OCI-M1 (cell line): ENCODE results near the gene SPOPL.
A peak's percentile ranks its signal among the peaks of the same experiment; 100 is the strongest.
"Not testable (repeated sequence)": the region's sequence is repeated elsewhere in the genome, so short reads cannot be mapped to it uniquely, and the experiment has no call there.

Experiments
- DNase-seq: peaks from one replicate; lab custom pipeline; 2025; lab: John Stamatoyannopoulos, UW

Gene SPOPL

DNA sequence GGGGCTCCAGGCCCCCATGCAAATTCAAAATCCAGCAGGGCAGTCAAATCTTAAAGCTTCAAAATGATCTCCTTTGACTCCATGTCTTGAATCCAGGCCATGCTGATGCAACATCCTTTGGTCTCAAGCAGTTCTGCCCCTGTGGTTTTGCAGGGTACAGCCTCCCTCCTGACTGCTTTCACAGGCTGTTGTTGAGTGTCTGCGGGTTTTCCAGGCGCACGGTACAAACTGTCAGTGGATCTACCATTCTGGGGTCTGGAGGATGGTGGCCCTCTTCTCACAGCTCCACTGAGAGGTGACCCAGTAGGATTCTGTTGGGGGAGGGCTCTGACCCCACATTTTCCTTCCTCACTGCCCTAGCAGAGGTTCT is 22.1 kb downstream of the SPOPL start:
- peak; percentile 53 for DNase-seq

DNA sequence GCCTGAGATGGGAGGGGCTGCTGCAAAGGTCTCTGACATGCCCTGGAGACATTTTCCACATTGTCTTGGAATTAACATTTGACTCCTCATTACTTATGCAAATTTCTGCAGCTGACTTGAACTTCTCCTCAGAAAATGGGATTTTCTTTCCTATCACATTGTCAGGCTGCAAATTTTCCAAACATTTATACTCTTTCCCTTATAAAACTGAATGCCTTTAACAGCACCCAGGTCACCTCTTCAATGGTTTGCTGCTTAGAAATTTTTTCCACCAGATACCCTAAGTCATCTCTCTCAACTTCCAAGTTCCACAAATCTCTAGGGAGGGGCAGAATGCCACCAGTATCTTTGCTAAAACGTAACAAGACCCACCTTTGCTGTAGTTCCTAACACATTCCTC is 22.8 kb downstream of the SPOPL start:
- DNase-seq: not testable (repeated sequence)

DNA sequence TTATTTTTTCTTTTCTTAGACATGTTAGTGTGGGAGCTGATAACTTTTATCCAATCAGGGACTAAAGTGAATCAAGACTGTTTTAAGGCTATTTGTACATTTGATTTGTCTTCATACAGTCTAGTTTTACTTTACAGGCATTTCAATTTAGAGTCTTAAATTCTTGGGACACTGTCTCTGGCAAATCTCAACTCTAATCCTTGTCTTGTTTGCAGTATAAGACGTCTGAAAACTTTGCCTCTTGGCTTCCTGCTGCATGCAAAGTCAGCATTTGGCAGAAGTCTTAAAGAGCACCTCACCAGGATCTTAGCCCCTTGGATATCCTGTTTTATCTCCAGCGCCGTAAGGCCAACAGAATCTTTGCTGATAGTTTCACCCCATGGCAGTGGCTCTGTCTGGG is 30.3 kb downstream of the SPOPL start:
- no peak for DNase-seq

- DNase-seq: no peak
These were observed 33.2 kb downstream of the SPOPL start for GRCh38 chr2:138534791-138535190.

- peak; percentile 33 for DNase-seq
These were observed 34.7 kb downstream of the SPOPL start for GRCh38 chr2:138536302-138536701.

GRCh38 chr2:138536740-138537139 is 35.2 kb downstream of the SPOPL start:
- DNase-seq: no peak

DNA sequence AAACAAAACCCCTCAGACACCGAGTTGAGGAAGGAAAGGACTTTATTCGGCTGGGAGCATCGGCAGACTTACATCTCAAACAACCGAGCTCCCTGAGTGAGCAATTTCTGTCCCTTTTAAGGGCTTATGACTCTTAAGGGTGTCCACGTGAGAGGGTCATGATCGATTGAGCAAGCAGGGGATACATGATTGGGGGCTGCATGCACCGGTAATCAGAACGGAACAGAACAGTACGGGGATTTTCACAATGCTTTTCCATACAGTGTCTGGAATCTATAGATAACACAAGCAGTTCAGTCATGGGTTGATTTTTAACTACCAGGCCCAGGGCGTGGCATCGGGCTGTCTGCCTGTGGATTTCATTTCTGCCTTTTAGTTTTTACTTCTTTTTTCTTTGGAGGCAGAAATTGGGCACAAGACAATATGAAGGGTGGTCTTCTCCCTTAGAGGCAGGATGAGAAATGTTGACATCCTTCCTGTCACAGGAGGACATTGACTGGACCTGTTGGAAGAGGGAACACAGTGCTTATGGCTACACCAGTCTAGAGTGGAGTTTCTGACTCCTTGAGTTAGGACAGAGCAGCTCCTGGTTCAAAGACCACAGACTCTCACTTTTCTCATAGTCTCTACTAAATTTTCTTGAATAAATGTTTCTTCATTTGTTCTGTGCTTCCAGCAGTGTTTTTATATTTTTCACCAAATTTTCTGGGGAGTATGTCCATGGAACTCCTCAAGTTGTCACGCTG is 35.8 kb downstream of the SPOPL start:
- DNase-seq: peak; percentile 90

GRCh38 chr2:138544206-138544605 is 42.6 kb downstream of the SPOPL start:
- not testable (repeated sequence) for DNase-seq

DNA sequence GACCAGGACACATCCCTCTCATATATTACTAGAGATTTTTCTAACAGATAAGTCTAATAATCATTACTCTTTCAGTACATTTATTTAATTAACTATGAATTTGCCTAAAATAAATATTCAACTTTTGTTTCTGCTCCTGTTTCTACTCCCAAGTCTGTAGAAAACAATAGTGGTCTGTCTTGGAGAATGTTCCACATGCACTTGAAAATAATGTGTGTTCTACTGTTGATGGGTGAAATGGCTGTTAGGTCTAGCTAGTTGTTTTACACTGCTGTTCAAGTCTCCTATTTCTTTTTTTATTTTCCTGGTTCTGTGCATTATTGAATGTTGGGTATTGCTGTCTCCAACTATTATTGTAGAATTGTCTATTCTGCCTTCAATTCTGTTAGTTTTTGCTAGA is 47.2 kb downstream of the SPOPL start:
- no peak for DNase-seq

- DNase-seq: no peak
These were observed 48.6 kb downstream of the SPOPL start for GRCh38 chr2:138550172-138550571.

- no peak for DNase-seq
These were observed 49.2 kb downstream of the SPOPL start for GRCh38 chr2:138550670-138551287.

GRCh38 chr2:138554123-138554522 is 52.6 kb downstream of the SPOPL start:
- DNase-seq: no peak

DNA sequence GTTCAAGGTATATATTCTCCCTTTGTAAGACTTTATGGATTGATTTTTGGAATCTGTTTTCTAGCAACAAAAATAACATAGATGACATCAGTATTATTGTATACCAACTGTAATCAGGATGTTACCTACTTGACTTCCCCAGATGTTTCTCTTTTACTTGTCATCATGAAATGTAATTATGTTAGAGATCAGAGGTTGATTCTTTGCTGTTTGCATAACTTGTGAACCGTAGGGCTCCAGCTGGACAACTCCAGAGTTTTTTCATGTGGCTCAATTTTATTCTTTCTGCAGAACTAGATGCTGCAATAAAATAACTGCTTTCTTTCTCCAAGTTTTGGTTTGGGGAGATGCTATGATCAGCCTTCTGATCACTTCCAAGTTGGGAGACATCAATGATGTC is 58.1 kb downstream of the SPOPL start:
- DNase-seq: no peak

DNA sequence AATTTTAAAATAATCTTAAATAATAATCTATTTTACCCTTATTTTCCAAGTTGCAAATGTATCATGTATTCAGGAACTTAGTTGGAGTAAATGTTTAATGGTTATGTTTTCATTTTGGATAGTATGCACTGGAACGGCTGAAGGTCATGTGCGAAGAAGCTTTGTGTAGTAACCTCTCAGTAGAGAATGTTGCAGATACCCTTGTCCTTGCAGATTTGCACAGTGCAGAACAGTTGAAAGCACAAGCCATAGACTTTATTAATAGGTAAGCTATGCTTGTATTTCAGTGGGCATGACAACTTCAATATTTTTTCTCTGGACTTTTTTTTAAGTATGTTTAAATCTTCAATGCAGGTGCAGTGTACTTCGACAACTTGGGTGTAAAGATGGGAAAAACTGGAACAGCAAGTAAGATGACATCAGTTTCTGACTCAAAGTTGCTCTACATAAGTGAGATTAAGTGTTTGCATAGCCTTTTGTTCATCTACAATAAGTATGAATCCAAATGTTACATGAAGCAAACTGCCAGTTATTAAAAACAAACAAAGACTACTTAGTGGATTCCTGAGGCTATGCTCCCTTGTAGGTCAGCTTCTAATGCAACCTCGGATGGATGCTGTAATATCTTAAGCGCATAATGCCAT is 63.1 kb downstream of the SPOPL start:
- no peak for DNase-seq

GRCh38 chr2:138565230-138565598 is 63.6 kb downstream of the SPOPL start:
- no peak for DNase-seq

DNA sequence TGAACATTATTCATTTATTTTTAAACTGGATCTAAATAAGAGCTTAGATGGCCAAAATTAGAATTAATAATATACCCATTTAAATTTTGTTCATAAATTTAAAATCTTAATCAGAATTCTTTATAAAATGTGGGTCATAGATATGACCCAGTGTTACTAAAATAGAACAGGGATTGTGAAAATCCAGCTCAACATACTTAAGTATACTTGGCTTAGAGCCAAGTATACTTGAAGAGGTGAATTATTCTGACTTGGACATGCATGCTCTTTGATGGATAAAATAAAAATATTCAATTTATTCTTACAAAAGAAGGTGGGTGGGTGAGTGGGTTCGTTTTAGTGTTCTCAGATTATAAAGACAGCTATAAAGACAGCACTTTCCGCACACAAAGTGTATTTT is 70.7 kb downstream of the SPOPL start:
- no peak for DNase-seq

DNA sequence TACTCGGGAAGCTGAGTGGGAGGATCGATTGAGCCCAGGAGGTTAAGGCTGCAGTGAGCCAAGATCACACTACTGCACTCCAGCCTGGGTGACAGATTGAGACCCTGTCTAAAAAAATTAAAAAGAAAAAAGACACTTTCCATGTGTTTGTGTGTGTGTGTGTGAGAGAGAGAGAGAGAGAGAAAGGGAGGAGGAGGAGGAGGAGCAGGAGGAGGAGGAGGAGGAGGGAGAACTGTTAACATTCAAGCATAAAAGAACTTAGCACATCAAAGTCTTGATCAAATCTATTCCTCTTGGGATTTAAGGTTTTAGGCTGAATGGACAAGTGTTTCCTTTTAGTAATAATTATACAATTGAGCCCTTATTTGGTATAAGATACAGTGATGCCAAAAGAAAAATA is 75.5 kb downstream of the SPOPL start:
- DNase-seq: no peak

DNA sequence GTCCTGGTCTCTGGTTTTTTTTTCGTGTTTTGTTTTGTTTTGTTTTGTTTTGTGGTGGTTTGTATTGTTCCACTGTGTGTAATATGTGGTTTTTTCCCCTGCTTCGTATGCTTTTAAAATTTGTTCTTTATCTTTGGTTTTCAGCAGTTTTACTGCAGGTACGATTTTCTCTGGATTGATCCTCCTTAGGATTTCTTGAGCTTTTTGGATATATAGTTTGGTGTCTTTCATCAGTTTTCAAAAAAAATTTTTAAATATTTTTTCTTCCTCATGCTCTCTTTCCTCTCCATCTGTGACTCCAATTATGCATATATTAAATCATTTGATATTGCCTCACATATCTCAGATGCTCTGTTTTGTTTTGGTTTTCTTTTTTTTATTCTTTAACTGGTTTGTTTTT is 78.0 kb downstream of the SPOPL start:
- no peak for DNase-seq

GRCh38 chr2:138581909-138582308 is 80.3 kb downstream of the SPOPL start:
- no peak for DNase-seq

DNA sequence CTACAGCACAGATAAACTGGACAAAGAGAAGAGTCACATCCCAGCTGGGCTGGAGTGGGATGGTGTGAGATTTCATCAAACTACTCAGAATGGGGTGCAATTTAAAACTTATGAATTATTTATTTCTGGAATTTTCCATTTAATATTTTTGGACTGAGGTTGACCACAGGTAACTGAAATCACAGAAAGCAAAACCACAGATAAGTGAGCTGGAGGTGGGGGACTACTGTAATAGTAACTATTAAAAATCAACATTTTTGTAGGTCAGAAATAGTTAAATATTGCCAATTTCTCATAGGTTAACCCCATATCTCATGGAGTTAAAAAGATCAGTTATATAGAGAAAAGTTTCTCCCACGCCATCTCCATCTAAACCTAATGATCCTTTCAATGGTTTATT is 88.1 kb downstream of the SPOPL start:
- DNase-seq: no peak

GRCh38 chr2:138596403-138596802 is 94.8 kb downstream of the SPOPL start:
- DNase-seq: no peak

- no peak for DNase-seq
These were observed 99.3 kb downstream of the SPOPL start for GRCh38 chr2:138600732-138601457.
